Cardiac fibroblast (primary cell): ENCODE results near the gene KCNC1.

Source experiments
- DNase-seq, 2 donors: peaks; one replicate each; pipeline versions ENCODE4 v3.0.0 to v3.0.0-alpha.2; 2010; ENCODE audit warnings: low read depth in 2 of 2
- H3K4me3 ChIP-seq, 2 donors: replicated peaks in 1 of 2; 1 replicate in 1 of 2; 2 replicates in 1 of 2; pipeline ENCODE4 v1.5.1; 2011; ENCODE audit warnings: low read depth in 2 of 2, low read length in 2 of 2, mild to moderate bottlenecking in 2 of 2, moderate library complexity in 1 of 2
- CTCF ChIP-seq: IDR thresholded peaks from one replicate; pipeline ENCODE4 v1.5.1; 2011; ENCODE audit warnings: low read depth, mild to moderate bottlenecking, low read length, inconsistent platforms

KCNC1 gene

GRCh38 chr11:17714356-17714854 lies 20.2 kb upstream of the KCNC1 start:
- H3K4me3 ChIP-seq = no peak overlapping the region
- DNase-seq = no peak
- TF ChIP-seq CTCF = no peak

GRCh38 chr11:17714870-17715269 lies 19.7 kb upstream of the KCNC1 start:
- DNase-seq = no peak
- no peak for TF ChIP-seq CTCF
- no peak overlapping the region for H3K4me3 ChIP-seq

GRCh38 chr11:17716807-17717206 lies 17.8 kb upstream of the KCNC1 start:
- H3K4me3 ChIP-seq = no peak overlapping the region
- no peak for DNase-seq
- no peak for TF ChIP-seq CTCF

- no peak overlapping the region for H3K4me3 ChIP-seq
- DNase-seq = no peak
- TF ChIP-seq CTCF = no peak
Measured at GRCh38 chr11:17718015-17718414, 16.6 kb upstream of the KCNC1 start.

- DNase-seq = no peak
- H3K4me3 ChIP-seq = no peak overlapping the region
- no peak for TF ChIP-seq CTCF
Measured at GRCh38 chr11:17718510-17718962, 16.0 kb upstream of the KCNC1 start.

GRCh38 chr11:17719028-17719937 lies 15.3 kb upstream of the KCNC1 start, which contains the start of gene MYOD1:
MYOD1 (plus strand) TSS chr11:17719571; CDS start chr11:17719783, 212 bp downstream.
- peak in 1 of 2 donors; percentile 14 for DNase-seq
- H3K4me3 ChIP-seq = no peak within 1 kb of the TSS
- no peak for TF ChIP-seq CTCF
